Endothelial cell (in vitro differentiated cells): ENCODE results near the gene FKBP5. TPM values are rescaled to one million over a fixed set of nuclear protein-coding genes. Genes with fewer than 3 reads are reported as not detected.
A peak's percentile ranks its signal among the peaks of the same experiment; 100 is the strongest.
"Not testable (repeated sequence)": the region's sequence is repeated elsewhere in the genome, so short reads cannot be mapped to it uniquely, and the experiment has no call there.

Experiments used
- DNase-seq: peaks from one replicate; pipeline ENCODE4 v3.0.0; 2021; ENCODE audit warnings: low spot score
- H3K27ac Mint-ChIP-seq: one replicate; pipeline ENCODE4 v1.8.0; 2021; ENCODE audit warnings: mixed read lengths, inconsistent platforms; ENCODE audit not compliant: unreplicated experiment
- H3K27me3 Mint-ChIP-seq: one replicate; pipeline ENCODE4 v1.8.0; 2021; ENCODE audit warnings: mild to moderate bottlenecking, moderate library complexity, mixed read lengths, inconsistent platforms; ENCODE audit not compliant: unreplicated experiment
- H3K36me3 Mint-ChIP-seq: one replicate; pipeline ENCODE4 v1.8.0; 2021; ENCODE audit warnings: mild to moderate bottlenecking, low read depth, mixed read lengths, inconsistent platforms; ENCODE audit not compliant: unreplicated experiment
- H3K4me1 Mint-ChIP-seq: one replicate; pipeline ENCODE4 v1.8.0; 2021; ENCODE audit warnings: mild to moderate bottlenecking, mixed read lengths, inconsistent platforms; ENCODE audit not compliant: unreplicated experiment
- H3K4me3 Mint-ChIP-seq: one replicate; pipeline ENCODE4 v1.8.0; 2021; ENCODE audit warnings: mild to moderate bottlenecking, mixed read lengths, inconsistent platforms; ENCODE audit not compliant: unreplicated experiment
- H3K9me3 Mint-ChIP-seq: one replicate; pipeline ENCODE4 v1.8.0; 2021; ENCODE audit warnings: mixed read lengths, inconsistent platforms; ENCODE audit not compliant: unreplicated experiment
- CTCF ChIP-seq: fragments of 200-600 bp; sonication (generic); IDR thresholded peaks from one replicate; pipeline ENCODE4 v1.5.0; 2021; ENCODE audit warnings: antibody characterized with exemption; ENCODE audit not compliant: unreplicated experiment
- total RNA-seq: library from RNA; stranded (reverse); fragmentation: NEBNext Ultra II Directional; extraction: Animal tissue kit (Norgen Biotek cat#: 25700); gene quantifications from one replicate; pipeline ENCODE4 v1.2.1, GENCODE V29; 2021; ENCODE audit not compliant: unreplicated experiment

The FKBP5 gene
- total RNA-seq, 1 donor from 2014 or later, result 7.2 TPM

- H3K4me3 Mint-ChIP-seq, result no peak overlapping the region
- H3K9me3 Mint-ChIP-seq, result no peaks in the 10 kb centered on the region
- no peaks in the 10 kb centered on the region for H3K4me1 Mint-ChIP-seq
- H3K27ac Mint-ChIP-seq, result no peak overlapping the region
- TF ChIP-seq CTCF, result no peak
- H3K27me3 Mint-ChIP-seq, result peaks cover 5% of the 10 kb centered on the region
- no peaks in the 10 kb centered on the region for H3K36me3 Mint-ChIP-seq
- no peak for DNase-seq
Observed at GRCh38 chr6:35573495-35574110, 115.1 kb downstream of the FKBP5 start.

GRCh38 chr6:35570885-35571330 lies 117.8 kb downstream of the FKBP5 start:
- H3K4me1 Mint-ChIP-seq, DNase-seq, H3K4me3 Mint-ChIP-seq, H3K27me3 Mint-ChIP-seq, H3K36me3 Mint-ChIP-seq, H3K9me3 Mint-ChIP-seq, H3K27ac Mint-ChIP-seq: not testable (repeated sequence)

GRCh38 chr6:35569011-35569461 lies 119.7 kb downstream of the FKBP5 start:
- peak; percentile 42 for DNase-seq
- no peak overlapping the region for H3K4me3 Mint-ChIP-seq
- H3K27ac Mint-ChIP-seq, result no peak overlapping the region
- H3K4me1 Mint-ChIP-seq, result no peaks in the 10 kb centered on the region
- no peaks in the 10 kb centered on the region for H3K36me3 Mint-ChIP-seq
- peaks cover 5% of the 10 kb centered on the region for H3K27me3 Mint-ChIP-seq
- peak; percentile 35 for TF ChIP-seq CTCF
- no peaks in the 10 kb centered on the region for H3K9me3 Mint-ChIP-seq

GRCh38 chr6:35566794-35567193 lies 121.9 kb downstream of the FKBP5 start:
- Mint-ChIP-seq H3K27me3 (peaks cover 5% of the 10 kb centered on the region), H3K27ac (no peak overlapping the region), H3K4me1 (no peaks in the 10 kb centered on the region), H3K9me3 (no peaks in the 10 kb centered on the region), H3K36me3 (no peaks in the 10 kb centered on the region), H3K4me3 (no peak overlapping the region)
- TF ChIP-seq CTCF, result no peak
- DNase-seq, result no peak

- Mint-ChIP-seq H3K9me3 (no peaks in the 10 kb centered on the region), H3K36me3 (no peaks in the 10 kb centered on the region), H3K4me3 (no peak overlapping the region), H3K4me1 (no peaks in the 10 kb centered on the region), H3K27me3 (peaks cover 4% of the 10 kb centered on the region), H3K27ac (no peak overlapping the region)
- DNase-seq, result no peak
- TF ChIP-seq CTCF, result no peak
Observed at GRCh38 chr6:35564733-35565132, 124.0 kb downstream of the FKBP5 start.
